A549 (cell line): Measurements from ENCODE around the gene LRRFIP2.

Source experiments
- CEBPB ChIP-seq, 2 experiments: fragments of >200 bp in 1 of 2; sonication (Bioruptor Twin) in 1 of 2; formaldehyde crosslinking in 1 of 2; IDR thresholded peaks; 2 replicates each; pipeline ENCODE4 v1.6.1; 2012 to 2016
- CHD2 ChIP-seq: fragments of 150-350 bp; IDR thresholded peaks from 2 replicates; pipeline ENCODE4 v1.6.1; 2014; ENCODE audit warnings: low read length; ENCODE audit not compliant: partially characterized antibody
- CTCF ChIP-seq: fragments of >200 bp; sonication (Bioruptor Twin); formaldehyde crosslinking; IDR thresholded peaks from 3 replicates; pipeline ENCODE4 v1.5.1; 2016
- JUNB ChIP-seq: fragments of >200 bp; sonication (Bioruptor Twin); formaldehyde crosslinking; IDR thresholded peaks from 2 replicates; pipeline ENCODE4 v1.6.1; 2016
- KDM1A ChIP-seq: fragments of 200-600 bp; sonication (generic); IDR thresholded peaks from 2 replicates; pipeline ENCODE4 v1.6.1; 2016; ENCODE audit warnings: low read depth, mild to moderate bottlenecking
- MAX ChIP-seq: IDR thresholded peaks from 2 replicates; pipeline ENCODE4 v1.6.1; 2012
- MYC ChIP-seq: IDR thresholded peaks from 2 replicates; pipeline ENCODE4 v1.6.1; 2012; ENCODE audit warnings: mild to moderate bottlenecking, inconsistent platforms, low read length, improper control_type of control experiment, borderline replicate concordance
- RAD21 ChIP-seq, 2 experiments: fragments of >200 bp in 1 of 2; sonication (Bioruptor Twin) in 1 of 2; formaldehyde crosslinking in 1 of 2; IDR thresholded peaks in 1 of 2; conservative IDR thresholded peaks in 1 of 2; 2 replicates in 1 of 2; 3 replicates in 1 of 2; pipeline ENCODE4 v1.6.1; 2012 to 2018; ENCODE audit warnings: inconsistent platforms in 1 of 2
- RCOR1 ChIP-seq: fragments of 150-350 bp; IDR thresholded peaks from 2 replicates; pipeline ENCODE4 v1.6.1; 2014; ENCODE audit warnings: antibody characterized with exemption, low read length, low read depth
- REST ChIP-seq: fragments of 200-600 bp; sonication (generic); IDR thresholded peaks from 2 replicates; pipeline ENCODE4 v1.6.1; 2016; ENCODE audit warnings: antibody characterized with exemption, mild to moderate bottlenecking, moderate library complexity
- ZFP36 ChIP-seq: fragments of 450-650 bp; IDR thresholded peaks from 2 replicates; pipeline ENCODE4 v1.6.1; 2014; ENCODE audit warnings: borderline replicate concordance; ENCODE audit not compliant: partially characterized antibody

GRCh38 chr3:37173806-37174205 is 576 bp downstream of the LRRFIP2 start:
- TF ChIP-seq JUNB, result no peak
- TF ChIP-seq CEBPB (IDR thresholded peaks at IDR 0.05), result no peak
- TF ChIP-seq REST, result no peak
- TF ChIP-seq MYC, result no peak
- TF ChIP-seq ZFP36, result no peak
- no peak for TF ChIP-seq MAX
- no peak for TF ChIP-seq CHD2
- TF ChIP-seq RAD21 (conservative IDR thresholded peaks at IDR 0.05 in 1 of 2, IDR thresholded peaks at IDR 0.05 in 1 of 2), result no peak
- no peak for TF ChIP-seq CTCF
- TF ChIP-seq KDM1A, result no peak
- no peak for TF ChIP-seq RCOR1
